IPS-15b (cell line): ENCODE data around the gene SCMH1.
"Not testable (repeated sequence)": the region's sequence is repeated elsewhere in the genome, so short reads cannot be mapped to it uniquely, and the experiment has no call there.

Experiments used
- H3K27me3 ChIP-seq: one replicate; pipeline ENCODE4 v1.6.1; 2013; ENCODE audit warnings: low read length; ENCODE audit not compliant: control insufficient read depth, insufficient read depth
- H3K36me3 ChIP-seq: one replicate; pipeline ENCODE4 v1.6.1; 2013; ENCODE audit warnings: low read length; ENCODE audit not compliant: control insufficient read depth, insufficient read depth
- H3K4me1 ChIP-seq: one replicate; pipeline ENCODE4 v1.6.1; 2013; ENCODE audit warnings: mild to moderate bottlenecking, low read length; ENCODE audit not compliant: control insufficient read depth, insufficient read depth
- H3K4me3 ChIP-seq: one replicate; pipeline ENCODE4 v1.5.1; 2013; ENCODE audit warnings: low read depth, low read length
- H3K9ac ChIP-seq: one replicate; pipeline ENCODE4 v1.6.1; 2013; ENCODE audit warnings: low read depth, mild to moderate bottlenecking, low read length
- H3K9me3 ChIP-seq: one replicate; pipeline ENCODE4 v1.6.1; 2013; ENCODE audit warnings: mild to moderate bottlenecking, low read length; ENCODE audit not compliant: control insufficient read depth, insufficient read depth

The SCMH1 gene

DNA sequence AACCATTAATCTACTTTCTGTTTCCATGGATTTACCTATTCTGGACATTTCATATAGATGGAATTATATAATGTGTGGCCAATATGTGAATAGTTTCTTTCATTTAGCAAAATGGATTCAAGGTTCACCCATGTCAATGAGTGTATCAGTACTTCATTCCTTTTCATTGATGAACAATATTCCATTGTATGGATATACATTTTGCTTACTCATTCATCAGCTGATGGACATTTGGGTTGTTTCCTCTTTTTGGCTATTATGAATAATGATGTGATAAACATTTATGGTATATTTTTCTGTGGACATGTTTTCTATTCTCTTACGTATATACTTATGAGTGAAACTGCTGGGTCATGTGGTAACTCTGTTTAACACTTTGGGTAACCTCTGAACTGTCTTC lies 97.8 kb downstream of the SCMH1 start:
- Histone ChIP-seq H3K4me3 (no peak overlapping the region), H3K36me3 (no peaks in the 10 kb centered on the region), H3K4me1 (no peaks in the 10 kb centered on the region), H3K27me3 (no peaks in the 10 kb centered on the region), H3K9ac (no peak overlapping the region), H3K9me3 (no peaks in the 10 kb centered on the region)

DNA sequence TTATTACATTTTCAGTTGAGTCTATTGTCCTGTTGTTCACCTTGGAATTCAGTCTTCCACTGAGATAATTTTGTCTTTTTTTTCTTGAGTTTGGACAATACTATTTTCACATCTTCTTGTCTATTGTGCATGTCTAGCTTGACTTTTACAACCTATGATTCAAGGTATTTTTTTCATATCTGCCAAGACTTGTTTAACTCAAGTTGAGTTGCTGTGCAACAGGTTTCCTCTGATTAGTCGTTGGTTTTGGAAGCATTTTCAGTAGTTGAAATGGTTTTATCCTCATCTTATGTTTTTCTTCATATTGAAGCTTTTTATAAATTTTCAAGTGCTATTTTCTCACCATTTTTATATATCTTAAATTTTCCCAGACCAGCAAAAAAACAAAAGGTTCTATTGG lies 103.6 kb downstream of the SCMH1 start:
- Histone ChIP-seq H3K27me3 (no peaks in the 10 kb centered on the region), H3K9me3 (no peaks in the 10 kb centered on the region), H3K36me3 (peaks cover 4% of the 10 kb centered on the region)

DNA sequence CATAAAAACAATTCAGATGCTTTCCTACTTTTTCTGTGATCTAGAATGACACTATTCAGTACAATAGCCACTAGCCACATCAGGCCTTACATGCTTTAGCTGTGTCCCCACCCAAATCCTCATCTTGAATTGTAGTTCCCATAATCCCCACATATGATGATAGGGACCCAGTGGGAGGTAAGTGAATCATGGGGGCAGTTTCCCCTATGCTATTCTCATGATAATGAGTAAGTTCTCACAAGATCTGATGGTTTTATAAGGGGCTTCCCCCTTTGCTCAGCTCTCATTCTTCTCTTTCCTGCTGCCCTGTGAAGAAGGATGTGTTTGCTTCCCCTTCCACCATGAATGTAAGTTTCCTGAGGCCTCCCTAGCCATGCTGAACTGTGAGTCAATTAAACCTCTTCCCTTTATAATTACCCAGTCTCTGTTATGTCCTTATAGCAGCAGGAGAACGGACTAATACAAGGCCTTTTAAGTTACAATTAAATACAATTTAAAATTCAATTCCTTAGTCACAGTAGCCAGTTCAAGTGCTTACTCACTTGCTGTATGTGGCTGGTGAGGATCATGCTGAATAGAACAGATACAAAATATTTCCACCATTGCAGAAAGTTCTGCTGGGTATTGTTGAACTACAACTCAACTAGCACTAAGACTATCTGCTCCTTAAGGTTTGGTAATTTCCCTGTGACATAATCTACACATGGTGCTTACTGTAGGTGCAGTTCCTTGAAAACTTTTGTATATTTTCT lies 106.7 kb downstream of the SCMH1 start:
- Histone ChIP-seq H3K4me1 (no peaks in the 10 kb centered on the region), H3K36me3 (peaks cover 4% of the 10 kb centered on the region), H3K9me3 (no peaks in the 10 kb centered on the region), H3K4me3 (no peak overlapping the region), H3K9ac (no peak overlapping the region), H3K27me3 (no peaks in the 10 kb centered on the region)

More for the DNA sequence above, 103.6 kb downstream of the SCMH1 start:
- H3K4me1 ChIP-seq: no peaks in the 10 kb centered on the region
- H3K9ac ChIP-seq: no peak overlapping the region
- H3K4me3 ChIP-seq: no peak overlapping the region

DNA sequence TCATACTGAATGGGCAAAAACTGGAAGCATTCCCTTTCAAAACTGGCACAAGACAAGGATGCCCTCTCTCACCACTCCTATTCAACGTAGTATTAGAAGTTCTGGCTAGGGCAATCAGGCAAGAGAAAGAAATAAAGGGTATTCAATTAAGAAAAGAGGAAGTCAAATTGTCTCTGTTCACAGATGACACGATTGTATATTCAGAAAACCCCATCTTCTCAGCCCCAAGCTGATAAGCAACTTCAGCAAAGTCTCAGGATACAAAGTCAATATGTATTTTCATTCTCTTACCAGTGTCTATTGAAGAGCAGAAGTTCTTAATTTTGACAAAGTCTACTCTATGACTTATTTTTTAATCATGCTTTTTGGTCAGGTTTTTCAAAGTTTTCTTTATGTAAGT lies 107.8 kb downstream of the SCMH1 start:
- not testable (repeated sequence) for H3K9ac ChIP-seq, H3K36me3 ChIP-seq, H3K4me3 ChIP-seq, H3K4me1 ChIP-seq, H3K27me3 ChIP-seq, H3K9me3 ChIP-seq

DNA sequence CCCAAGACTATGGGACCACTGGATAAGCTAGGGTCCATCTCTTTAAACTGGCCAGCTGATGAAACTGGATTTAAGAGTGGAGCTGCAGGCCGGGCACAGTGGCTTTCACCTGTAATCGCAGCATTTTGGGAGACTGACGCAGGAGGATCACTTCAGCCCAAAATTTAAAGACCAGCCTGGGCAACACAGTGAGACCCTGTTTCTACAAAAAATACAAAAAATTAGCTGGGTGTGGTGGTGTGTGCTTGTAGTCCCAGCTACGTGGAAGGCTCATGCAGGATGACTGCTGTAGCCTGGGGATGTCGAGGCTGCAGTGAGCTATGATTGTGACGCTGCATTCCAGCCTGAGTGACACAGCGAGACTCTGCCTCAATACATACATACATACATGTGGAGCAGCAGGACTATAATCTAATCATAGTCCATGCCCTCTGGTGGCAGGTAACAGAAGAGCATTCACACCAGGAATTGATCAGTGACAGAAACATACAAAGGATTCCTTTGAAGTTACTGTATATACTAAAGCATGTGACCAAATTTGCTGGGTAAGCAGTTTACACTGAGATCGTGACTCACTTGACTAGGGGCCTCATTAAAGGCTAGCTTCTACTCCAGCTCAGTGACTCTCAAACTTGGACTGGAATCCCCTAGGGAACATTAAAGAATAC lies 119.1 kb downstream of the SCMH1 start:
- Histone ChIP-seq H3K4me1 (no peaks in the 10 kb centered on the region), H3K9ac (no peak overlapping the region), H3K27me3 (no peaks in the 10 kb centered on the region), H3K36me3 (no peaks in the 10 kb centered on the region), H3K4me3 (no peak overlapping the region), H3K9me3 (no peaks in the 10 kb centered on the region)

DNA sequence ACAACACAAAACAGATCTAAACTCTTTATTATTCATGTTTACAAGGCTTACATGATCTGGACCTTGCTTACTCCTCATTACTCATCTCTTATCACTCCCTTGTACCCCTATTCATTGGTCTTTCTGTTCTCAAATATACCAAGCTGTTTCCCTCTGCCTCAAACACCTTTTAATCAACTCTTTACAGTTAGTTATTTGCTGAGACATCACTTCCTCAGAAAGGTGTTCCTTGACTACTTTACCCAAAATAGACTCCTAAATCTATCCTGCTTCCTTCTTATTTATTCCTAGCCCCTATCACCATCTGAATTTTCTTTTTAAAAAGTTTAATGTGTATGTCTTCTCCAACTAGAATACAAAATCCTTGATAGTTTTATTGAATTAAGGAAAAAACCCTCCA lies 120.0 kb downstream of the SCMH1 start:
- H3K27me3 ChIP-seq: no peaks in the 10 kb centered on the region
- H3K4me1 ChIP-seq: no peaks in the 10 kb centered on the region
- no peaks in the 10 kb centered on the region for H3K9me3 ChIP-seq
- no peak overlapping the region for H3K9ac ChIP-seq
- H3K36me3 ChIP-seq: no peaks in the 10 kb centered on the region
- H3K4me3 ChIP-seq: no peak overlapping the region

DNA sequence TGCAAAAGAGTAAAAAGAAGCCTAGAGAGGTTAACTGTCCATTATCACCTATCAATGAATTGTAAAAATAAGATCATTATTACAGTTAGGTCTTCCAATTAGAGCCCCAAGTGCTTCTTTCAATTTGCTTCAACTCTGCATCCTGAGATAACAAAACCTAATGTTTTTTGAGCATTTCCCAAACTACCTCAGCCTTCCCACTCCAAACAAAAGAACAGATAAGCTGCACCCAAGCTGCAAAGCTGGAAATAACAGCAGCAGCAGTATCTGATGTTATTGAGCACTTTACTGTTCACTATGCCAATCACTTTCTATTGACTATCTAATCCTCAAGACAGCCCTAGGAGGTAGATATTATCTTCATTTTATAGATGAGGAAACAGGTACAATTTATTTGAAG lies 123.5 kb downstream of the SCMH1 start:
- Histone ChIP-seq H3K4me3 (no peak overlapping the region), H3K36me3 (no peaks in the 10 kb centered on the region), H3K9ac (no peak overlapping the region), H3K4me1 (no peaks in the 10 kb centered on the region), H3K27me3 (no peaks in the 10 kb centered on the region), H3K9me3 (no peaks in the 10 kb centered on the region)

DNA sequence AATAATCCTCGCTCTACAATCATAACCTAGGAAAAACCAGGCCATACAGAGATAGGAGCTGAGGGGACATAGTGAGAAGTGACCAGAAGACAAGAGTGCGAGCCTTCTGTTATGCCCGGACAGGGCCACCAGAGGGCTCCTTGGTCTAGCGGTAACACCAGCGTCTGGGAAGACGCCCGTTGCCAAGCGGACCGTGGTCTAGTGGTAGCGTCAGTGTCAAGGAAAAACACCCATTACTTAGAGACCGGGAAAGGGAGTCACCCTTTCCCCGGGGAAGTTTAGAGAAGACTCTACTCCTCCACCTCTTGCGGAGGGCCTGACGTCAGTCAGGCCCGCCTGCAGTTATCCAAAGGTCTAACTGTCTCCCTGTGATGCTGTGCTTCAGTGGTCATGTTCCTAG lies 124.9 kb downstream of the SCMH1 start:
- not testable (repeated sequence) for H3K36me3 ChIP-seq, H3K27me3 ChIP-seq, H3K9me3 ChIP-seq, H3K4me1 ChIP-seq, H3K9ac ChIP-seq, H3K4me3 ChIP-seq

DNA sequence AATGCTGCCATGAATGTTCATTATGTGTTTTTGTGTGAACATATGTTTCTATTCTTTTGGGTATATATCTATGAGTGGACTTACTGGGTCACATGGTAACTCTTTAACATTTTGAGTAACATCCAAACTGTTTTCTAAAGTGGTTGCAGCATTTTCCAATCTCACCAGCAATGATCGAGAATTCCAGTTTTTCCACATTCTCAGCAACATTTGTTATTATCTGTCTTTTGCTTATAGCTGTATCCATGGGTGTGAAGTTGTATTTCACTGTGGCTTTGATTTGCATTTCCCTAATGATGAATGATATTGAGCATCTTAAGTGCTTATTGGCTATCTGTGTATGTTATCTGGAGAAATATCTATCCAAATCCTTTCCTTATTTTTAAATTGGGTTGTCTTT lies 131.4 kb downstream of the SCMH1 start:
- Histone ChIP-seq H3K4me3 (no peak overlapping the region), H3K4me1 (peaks cover 5% of the 10 kb centered on the region), H3K36me3 (no peaks in the 10 kb centered on the region), H3K27me3 (no peaks in the 10 kb centered on the region), H3K9ac (no peak overlapping the region), H3K9me3 (no peaks in the 10 kb centered on the region)

DNA sequence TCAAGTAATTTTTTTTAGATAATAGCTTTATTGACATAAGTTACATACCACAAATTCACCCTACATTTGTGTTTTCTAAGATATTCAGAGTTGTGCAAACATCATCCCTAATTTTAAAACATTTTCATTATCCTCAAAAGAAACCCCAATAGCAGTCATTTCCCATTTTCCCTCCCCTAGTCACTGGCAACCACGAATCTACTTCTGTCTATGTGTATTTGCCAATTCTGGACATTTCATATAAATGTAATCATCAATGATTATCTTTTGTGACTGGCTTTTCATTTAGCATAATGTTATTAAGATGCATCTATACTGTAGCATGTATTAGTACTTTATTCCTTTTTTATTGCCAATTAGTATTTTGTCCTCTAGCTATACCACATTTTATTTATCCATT lies 131.8 kb downstream of the SCMH1 start:
- Histone ChIP-seq H3K9me3 (no peaks in the 10 kb centered on the region), H3K4me3 (no peak overlapping the region), H3K27me3 (no peaks in the 10 kb centered on the region), H3K9ac (no peak overlapping the region), H3K36me3 (no peaks in the 10 kb centered on the region), H3K4me1 (peaks cover 5% of the 10 kb centered on the region)

DNA sequence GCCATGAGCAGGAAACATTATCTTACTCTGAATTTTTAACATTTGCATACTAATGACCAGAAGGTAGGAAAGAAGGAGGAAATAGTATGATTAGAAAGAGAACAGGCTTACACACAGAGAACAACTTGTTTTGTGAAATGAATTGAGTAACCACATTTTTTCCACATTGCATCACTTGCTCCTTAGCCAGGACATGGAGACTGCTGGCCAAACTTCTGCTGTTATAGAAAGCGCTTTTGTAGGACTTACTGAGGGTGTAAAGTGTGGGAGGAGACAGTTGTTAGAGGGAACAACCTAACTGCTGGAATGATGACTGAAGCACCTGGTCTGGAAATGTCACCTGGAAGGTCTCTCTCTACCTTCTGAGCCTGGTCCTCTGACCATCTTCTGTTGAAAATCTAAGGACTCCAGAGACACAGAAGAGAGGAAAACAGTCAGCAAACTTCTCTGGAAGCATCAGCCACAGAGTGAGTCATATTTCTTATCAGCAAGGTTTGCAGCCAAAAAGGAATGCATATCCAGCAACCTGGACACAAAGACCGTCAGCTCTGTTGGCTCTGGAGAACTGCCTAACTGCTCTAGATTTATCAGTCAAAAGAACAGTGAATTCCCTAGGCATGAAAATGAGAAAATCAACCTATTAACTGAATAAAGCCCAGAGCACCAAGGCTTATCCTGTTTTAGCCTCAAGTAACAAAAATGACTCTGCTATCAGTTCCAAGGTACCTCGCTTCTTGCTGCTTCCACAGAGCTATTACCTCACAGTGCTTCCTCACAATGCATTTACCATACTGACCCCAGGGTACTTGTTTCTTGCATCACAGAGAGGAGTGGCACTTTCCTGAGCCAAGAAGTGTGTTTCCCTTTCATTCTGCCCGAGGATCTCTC lies 132.6 kb downstream of the SCMH1 start:
- H3K36me3 ChIP-seq: no peaks in the 10 kb centered on the region
- H3K4me1 ChIP-seq: peaks cover 5% of the 10 kb centered on the region
- H3K4me3 ChIP-seq: no peak overlapping the region
- no peak overlapping the region for H3K9ac ChIP-seq
- H3K27me3 ChIP-seq: no peaks in the 10 kb centered on the region
- H3K9me3 ChIP-seq: no peaks in the 10 kb centered on the region
